ENCODE data around the gene MACROD2. TPM values are rescaled to one million over a fixed set of nuclear protein-coding genes. Genes with fewer than 3 reads are reported as not detected.

Gene MACROD2
- total and polyA plus RNA-seq, 2 experiments from 2014 or later = 2.8 to 4.3 TPM

GRCh38 chr20:14453259-14453658 is 457.9 kb downstream of the MACROD2 start:
- H3K9me2 ChIP-seq (ENCODE audit: insufficient read depth) = 0 out of 2 replicates have a peak, but pooled peaks cover 2% of the 10 kb centered on the region
- no peaks in the 10 kb centered on the region for H3K4me1 ChIP-seq (ENCODE audit: insufficient read depth)
- H3K36me3 ChIP-seq (ENCODE audit: insufficient read depth) = no peaks in the 10 kb centered on the region
- ATAC-seq = no peak
- H4K20me1 ChIP-seq (replicated peaks; ENCODE audit: insufficient read depth) = no peaks in the 10 kb centered on the region
- H3K27ac Mint-ChIP-seq = no peak overlapping the region
- no peaks in the 10 kb centered on the region for H3K27me3 ChIP-seq (ENCODE audit: insufficient read depth)
- no peak overlapping the region; the same call in 1 of the 2 replicates for H2AFZ ChIP-seq
- no peaks in the 10 kb centered on the region for H3F3A ChIP-seq (replicated peaks; ENCODE audit: low read depth)
- H3K4me2 ChIP-seq = no peak overlapping the region
- H3K27ac ChIP-seq (ENCODE audit: low read depth) = no peak overlapping the region
- peaks cover 4% of the 10 kb centered on the region; the same call in 1 of the 3 replicates for H3K4me1 Mint-ChIP-seq
- H3K27me3 Mint-ChIP-seq (ENCODE audit: insufficient read depth, low read depth, poor library complexity) = peaks cover 1% of the 10 kb centered on the region
- peaks cover 3% of the 10 kb centered on the region; the same call in 2 of the 3 replicates for H3K36me3 Mint-ChIP-seq (ENCODE audit: low read depth)
- no peaks in the 10 kb centered on the region for H3K9me3 Mint-ChIP-seq
- H3K4me3 ChIP-seq = no peak overlapping the region
- TF ChIP-seq REST (IDR thresholded peaks at IDR 0.05; ENCODE audit: unreplicated experiment) = no peak
- TF ChIP-seq EZH2 (IDR thresholded peaks at IDR 0.05; ENCODE audit: low read depth, unreplicated experiment) = no peak
- TF ChIP-seq CREB1 (CRISPR knock-in tag; IDR thresholded peaks at IDR 0.05; ENCODE audit: low read depth) = no peak
- TF ChIP-seq STAT1 (IDR thresholded peaks at IDR 0.05; ENCODE audit: unreplicated experiment) = no peak
- TF ChIP-seq ZNF114 (CRISPR knock-in tag; IDR thresholded peaks at IDR 0.05) = no peak
- no peak for TF ChIP-seq CTCF (conservative IDR thresholded peaks at IDR 0.05; ENCODE audit: low read depth in 2 of 2)
- no peak for TF ChIP-seq ETS1 (IDR thresholded peaks at IDR 0.05)
- no peak for TF ChIP-seq NANOG (IDR thresholded peaks at IDR 0.05; ENCODE audit: borderline replicate concordance)
- no peak for TF ChIP-seq POLR2AphosphoS5 (IDR thresholded peaks at IDR 0.05; ENCODE audit: low read depth)
- no peak for TF ChIP-seq JUNB (IDR thresholded peaks at IDR 0.05; ENCODE audit: unreplicated experiment)
- TF ChIP-seq ZNF331 (CRISPR knock-in tag; IDR thresholded peaks at IDR 0.05; ENCODE audit: low read depth) = no peak
- no peak for TF ChIP-seq EZH2phosphoT487 (IDR thresholded peaks at IDR 0.05; ENCODE audit: unreplicated experiment)
- no peak for TF ChIP-seq ZNF462 (CRISPR knock-in tag; IDR thresholded peaks at IDR 0.05)
- no peaks in the 10 kb centered on the region for H3K79me2 ChIP-seq (replicated peaks; ENCODE audit: insufficient read depth)
- no peak overlapping the region for H3K4me3 Mint-ChIP-seq
- no peak for DNase-seq (ENCODE audit: low spot score)

All from GM23338 (cell line).